A673 (cell line): ENCODE measurements around the gene ST6GALNAC5. TPM values are rescaled to one million over a fixed set of nuclear protein-coding genes. Genes with fewer than 3 reads are reported as not detected.
A peak's percentile ranks its signal among the peaks of the same experiment; 100 is the strongest.
"Not testable (repeated sequence)": the region's sequence is repeated elsewhere in the genome, so short reads cannot be mapped to it uniquely, and the experiment has no call there.

Experiments
- Bru-seq: library from RNA; stranded (reverse); fragments of 400-500 nt; gene quantifications from one replicate; lab custom pipeline; 2021; lab: Mats Ljungman, UMichigan
- BruChase-seq, 2 experiments: library from RNA; stranded (reverse); fragments of 400-500 nt; gene quantifications; one replicate each; lab custom pipeline; 2021; lab: Mats Ljungman, UMichigan
- BruUV-seq: library from RNA; stranded (reverse); fragments of 400-500 nt; replicated peaks from 2 replicates; lab custom pipeline; 2021; lab: Mats Ljungman, UMichigan
- CTCF ChIA-PET: fragments of 300-600 bp; sonication (Branson Sonifier 250); formaldehyde crosslinking; loops from one replicate; lab custom pipeline; 2022; ENCODE audit warnings: antibody characterized with exemption; lab: Charles Lee
- POLR2A ChIA-PET: fragments of 300-600 bp; sonication (Branson Sonifier 250); formaldehyde crosslinking; loops from one replicate; lab custom pipeline; 2022; ENCODE audit warnings: antibody characterized with exemption; ENCODE audit not compliant: low non-redundant PET; lab: Charles Lee
- DNase-seq: peaks from one replicate; pipeline ENCODE4 v3.0.0-alpha.2; 2015; ENCODE audit warnings: low spot score
- H3K27ac ChIP-seq: fragments of 200-600 bp; sonication (generic); 2 replicates; pipeline ENCODE4 v1.5.1; 2016; ENCODE audit warnings: mixed run types, low read depth, mild to moderate bottlenecking, mixed read lengths, antibody characterized with exemption, low read length; ENCODE audit not compliant: poor library complexity, severe bottlenecking
- H3K27me3 ChIP-seq: fragments of 200-600 bp; sonication (generic); replicated peaks from 2 replicates; pipeline ENCODE4 v1.6.1; 2017; ENCODE audit warnings: mixed run types, low read depth, mild to moderate bottlenecking, mixed read lengths, antibody characterized with exemption, low read length; ENCODE audit not compliant: insufficient read depth, poor library complexity
- H3K36me3 ChIP-seq: fragments of 200-600 bp; sonication (generic); 2 replicates; pipeline ENCODE4 v1.6.1; 2016; ENCODE audit warnings: mixed run types, mild to moderate bottlenecking, mixed read lengths, antibody characterized with exemption, low read length; ENCODE audit not compliant: insufficient read depth, poor library complexity, severe bottlenecking
- H3K4me1 ChIP-seq: fragments of 200-600 bp; sonication (generic); 2 replicates; pipeline ENCODE4 v1.6.1; 2017; ENCODE audit warnings: mixed run types, mild to moderate bottlenecking, mixed read lengths, antibody characterized with exemption, low read length; ENCODE audit not compliant: insufficient read depth, poor library complexity, severe bottlenecking
- H3K4me3 ChIP-seq: fragments of 200-600 bp; sonication (generic); 2 replicates; pipeline ENCODE4 v1.5.1; 2016; ENCODE audit warnings: low read depth, mixed run types, mild to moderate bottlenecking, mixed read lengths, low read length; ENCODE audit not compliant: poor library complexity, severe bottlenecking
- H3K9me3 ChIP-seq: fragments of 200-600 bp; sonication (generic); 2 replicates; pipeline ENCODE4 v1.6.1; 2016; ENCODE audit warnings: mixed run types, low read depth, mild to moderate bottlenecking, mixed read lengths, antibody characterized with exemption, low read length; ENCODE audit not compliant: poor library complexity, severe bottlenecking
- EZH2 ChIP-seq: fragments of 200-600 bp; sonication (generic); IDR thresholded peaks from 2 replicates; pipeline ENCODE4 v1.6.1; 2017; ENCODE audit warnings: borderline replicate concordance, low read depth, mild to moderate bottlenecking, mixed read lengths, antibody characterized with exemption, low read length; ENCODE audit not compliant: poor library complexity, severe bottlenecking
- intact Hi-C: fragments of 100-400 bp; cut with micrococcal nuclease; formaldehyde crosslinking; loops from one replicate; pipeline ENCODE4 v1.10.0; 2022; ENCODE audit not compliant: unreplicated experiment
- long read RNA-seq: library from polyadenylated mRNA; stranded (forward); transcript quantifications from one replicate; pipeline ENCODE4 v2.0.0, GENCODE V29; 2022
- total RNA-seq: library from RNA; stranded (reverse); gene quantifications from 2 replicates; pipeline ENCODE4 v1.2.3, GENCODE V29; 2021
- TF ChIP-seq, protein P1 (sequence below): fragments of 300-800, 200-600 bp; sonication (generic); conservative IDR thresholded peaks from 2 replicates; pipeline ENCODE4 v1.5.1; 2017; ENCODE audit warnings: low read depth, mild to moderate bottlenecking, antibody characterized with exemption, low read length, moderate library complexity, mixed read lengths

ST6GALNAC5 gene
- not detected in 2 replicates for total RNA-seq
- percentile 1 among the genes with signal in this experiment for Bru-seq, nascent RNA
- BruChase-seq, experiment 1, labeled RNA remaining after a 2-hour chase, result percentile 4 among the genes with signal in this experiment
- BruChase-seq, experiment 2, labeled RNA remaining after a 6-hour chase, result percentile 3 among the genes with signal in this experiment
- long read RNA-seq, result 0 reads

DNA sequence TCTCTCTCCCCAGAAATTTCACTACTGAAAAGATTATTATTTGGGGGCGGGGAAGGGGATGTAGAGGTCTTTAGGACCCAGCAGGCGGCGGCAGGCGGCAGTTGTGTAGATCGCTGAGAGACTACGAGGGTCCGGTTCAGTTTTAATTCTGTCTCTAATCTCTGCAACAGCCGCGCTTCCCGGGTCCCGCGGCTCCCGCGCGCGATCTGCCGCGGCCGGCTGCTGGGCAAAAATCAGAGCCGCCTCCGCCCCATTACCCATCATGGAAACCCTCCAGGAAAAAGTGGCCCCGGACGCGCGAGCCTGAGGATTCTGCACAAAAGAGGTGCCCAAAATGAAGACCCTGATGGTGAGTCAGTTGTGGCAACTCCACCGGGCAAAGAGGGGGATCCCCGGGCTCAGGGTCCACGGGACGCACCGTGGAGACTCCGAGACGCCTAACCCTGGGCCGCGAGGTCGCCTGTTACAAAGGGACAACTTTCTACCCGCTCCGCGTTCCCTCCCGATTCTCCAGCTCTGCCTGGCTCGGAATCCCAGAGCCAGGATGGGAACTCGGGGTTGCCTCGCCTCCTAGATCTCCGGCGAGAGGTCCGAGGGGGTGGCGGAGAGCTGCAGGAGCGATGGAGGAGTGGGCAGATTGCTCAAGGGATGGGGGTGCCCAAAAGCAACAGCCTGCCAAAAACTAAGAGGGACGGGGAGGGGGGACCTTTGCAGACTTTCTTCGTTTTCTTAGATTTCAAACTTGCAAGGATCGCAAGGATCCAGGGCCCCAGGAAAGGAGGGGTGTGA is at the start of gene ST6GALNAC5:
Gene ST6GALNAC5, plus strand, starts transcription at position 139 of the 789 bp plus-strand sequence.
- intact Hi-C loops, result loop anchor here (10.0 kb wide), 1 partner anchor 533 kb away; no protein-coding TSS in a partner anchor

DNA sequence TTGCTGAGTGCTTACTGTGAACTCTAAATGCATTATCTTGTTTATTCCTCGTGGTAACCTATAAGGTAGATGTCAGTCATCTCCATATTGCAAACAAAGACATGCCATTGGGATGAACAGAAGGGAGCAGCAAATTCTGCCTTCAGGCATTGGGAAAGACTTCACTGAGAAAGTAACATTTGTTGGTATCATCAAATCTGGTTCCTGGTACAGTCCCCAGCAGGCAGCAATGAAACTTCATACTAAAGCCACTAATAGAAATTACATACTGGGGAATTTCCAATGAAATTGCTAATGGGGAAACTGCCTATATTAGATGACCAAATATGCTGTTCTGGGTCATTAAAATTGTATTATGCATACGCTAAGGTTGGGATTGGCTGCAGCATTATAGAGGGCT is 47.3 kb upstream of the ST6GALNAC5 start:
- ChIA-PET CTCF (no interaction called here), POLR2A (no interaction called here)
- Histone ChIP-seq H3K4me3 (no peak overlapping the region), H3K4me1 (no peaks in the 10 kb centered on the region), H3K27me3 (peaks cover 25% of the 10 kb centered on the region), H3K27ac (no peak overlapping the region), H3K9me3 (no peaks in the 10 kb centered on the region), H3K36me3 (no peaks in the 10 kb centered on the region)
- intact Hi-C loops, result no loop called here
- TF ChIP-seq, protein P1, sequence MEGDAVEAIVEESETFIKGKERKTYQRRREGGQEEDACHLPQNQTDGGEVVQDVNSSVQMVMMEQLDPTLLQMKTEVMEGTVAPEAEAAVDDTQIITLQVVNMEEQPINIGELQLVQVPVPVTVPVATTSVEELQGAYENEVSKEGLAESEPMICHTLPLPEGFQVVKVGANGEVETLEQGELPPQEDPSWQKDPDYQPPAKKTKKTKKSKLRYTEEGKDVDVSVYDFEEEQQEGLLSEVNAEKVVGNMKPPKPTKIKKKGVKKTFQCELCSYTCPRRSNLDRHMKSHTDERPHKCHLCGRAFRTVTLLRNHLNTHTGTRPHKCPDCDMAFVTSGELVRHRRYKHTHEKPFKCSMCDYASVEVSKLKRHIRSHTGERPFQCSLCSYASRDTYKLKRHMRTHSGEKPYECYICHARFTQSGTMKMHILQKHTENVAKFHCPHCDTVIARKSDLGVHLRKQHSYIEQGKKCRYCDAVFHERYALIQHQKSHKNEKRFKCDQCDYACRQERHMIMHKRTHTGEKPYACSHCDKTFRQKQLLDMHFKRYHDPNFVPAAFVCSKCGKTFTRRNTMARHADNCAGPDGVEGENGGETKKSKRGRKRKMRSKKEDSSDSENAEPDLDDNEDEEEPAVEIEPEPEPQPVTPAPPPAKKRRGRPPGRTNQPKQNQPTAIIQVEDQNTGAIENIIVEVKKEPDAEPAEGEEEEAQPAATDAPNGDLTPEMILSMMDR, result no peak
- TF ChIP-seq EZH2, result no peak
- no peak for DNase-seq
- BruUV-seq, result no TSS peak

More for the DNA sequence above, at the start of gene ST6GALNAC5:
- Histone ChIP-seq H3K36me3 (no peaks in the 10 kb centered on the region), H3K27me3 (peaks cover 84% of the 10 kb centered on the region), H3K9me3 (no peaks in the 10 kb centered on the region), H3K4me3 (peak within 1 kb of the TSS; percentile 36), H3K4me1 (peaks cover 6% of the 10 kb centered on the region), H3K27ac (no peak within 1 kb of the TSS)
- peak; percentile 35 for DNase-seq
- ChIA-PET CTCF (no interaction called here), POLR2A (no interaction called here)
- TF ChIP-seq, protein P1, result no peak
- TF ChIP-seq EZH2, result peak; percentile 81
- no TSS peak for BruUV-seq

DNA sequence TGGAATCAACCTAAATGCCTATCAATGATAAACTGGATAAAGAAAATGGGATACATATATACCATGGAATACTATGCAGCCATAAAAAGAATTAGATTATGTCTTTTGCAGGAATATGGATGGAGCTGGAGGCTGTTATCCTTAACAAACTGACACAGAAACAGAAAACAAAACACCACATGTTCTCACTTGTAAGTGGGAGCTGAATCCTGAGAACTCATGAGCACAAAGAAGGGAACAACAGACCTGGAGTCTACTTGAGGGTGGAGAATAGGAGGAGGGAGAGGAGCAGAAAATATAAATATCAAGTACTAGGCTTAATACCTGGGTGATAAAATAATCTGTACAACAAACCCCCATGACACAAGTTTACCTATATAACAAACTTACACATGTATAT is 44.3 kb upstream of the ST6GALNAC5 start:
- CTCF ChIA-PET, H3K9me3 ChIP-seq, intact Hi-C loops, BruUV-seq, H3K4me3 ChIP-seq, H3K27ac ChIP-seq, H3K4me1 ChIP-seq, POLR2A ChIA-PET, DNase-seq, H3K27me3 ChIP-seq, H3K36me3 ChIP-seq: not testable (repeated sequence)
